Stimulated activated CD4-positive, alpha-beta T cell treated with anti-CD3 and anti-CD28 coated beads, Interleukin-12 subunit alpha, Interleukin-12 subunit beta, amount 100 ng/mL, for 4 hours (primary cell): ENCODE data around the gene EHMT2.
A peak's percentile ranks its signal among the peaks of the same experiment; 100 is the strongest.
"Not testable (repeated sequence)": the region's sequence is repeated elsewhere in the genome, so short reads cannot be mapped to it uniquely, and the experiment has no call there.

Source experiments
- DNase-seq: peaks from one replicate; pipeline ENCODE4 v3.0.0-alpha.2; 2020

Gene EHMT2

DNA sequence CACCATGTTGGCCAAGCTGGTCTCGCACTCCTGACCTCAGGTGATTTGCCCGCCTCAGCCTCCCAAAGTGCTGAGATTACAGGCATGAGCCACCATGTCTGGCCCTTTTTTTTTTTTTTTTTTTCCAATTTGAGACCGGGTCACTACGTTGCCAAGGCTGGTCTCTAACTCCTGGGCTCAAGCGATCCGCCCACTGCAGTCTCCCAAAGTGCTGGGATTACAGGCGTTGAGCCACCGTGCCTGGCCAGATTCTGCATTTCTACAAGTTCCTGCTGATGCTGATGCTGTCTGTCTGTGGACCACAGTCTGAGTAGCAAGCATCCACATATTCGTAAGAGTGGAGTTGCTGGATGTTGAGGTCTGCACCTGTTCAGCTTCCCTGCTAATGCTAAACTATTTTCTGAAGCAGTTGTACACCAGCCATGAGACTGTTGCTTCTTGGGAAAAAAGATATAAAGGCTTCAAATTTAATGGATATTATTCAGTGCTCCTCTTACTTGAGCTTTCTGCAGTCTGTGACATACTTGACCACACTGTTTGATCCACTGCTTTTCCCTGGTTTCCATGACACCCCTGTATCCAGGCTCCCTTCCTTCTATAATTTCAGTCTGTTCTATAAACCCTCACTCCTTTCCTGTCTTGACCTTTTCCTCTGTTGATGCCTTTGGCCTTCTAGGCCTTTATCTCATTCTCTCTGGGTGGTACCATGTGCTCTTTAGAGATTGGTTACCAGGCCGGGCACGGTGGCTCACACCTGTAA, 14.5 kb upstream of the EHMT2 start:
- DNase-seq = no peak

DNA sequence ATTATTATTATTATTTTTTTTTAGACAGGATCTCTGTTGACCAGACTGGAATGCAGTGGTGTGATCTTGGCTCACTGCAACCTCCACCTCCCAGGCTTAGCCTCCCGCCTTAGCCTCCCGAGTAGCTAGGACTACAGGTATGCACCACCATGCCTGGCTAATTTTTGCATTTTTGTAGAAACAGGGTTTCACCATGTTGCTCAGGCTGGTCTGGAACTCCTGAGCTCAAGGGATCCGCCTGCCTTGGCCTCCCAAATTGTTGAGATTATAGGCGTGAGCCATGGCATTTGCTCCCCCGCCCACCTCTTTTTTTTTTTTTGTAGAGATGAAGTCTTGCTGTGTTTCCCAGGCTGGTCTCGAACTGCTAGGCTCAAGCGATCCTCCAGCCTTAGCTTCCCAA, 11.8 kb upstream of the EHMT2 start:
- DNase-seq = not testable (repeated sequence)

DNA sequence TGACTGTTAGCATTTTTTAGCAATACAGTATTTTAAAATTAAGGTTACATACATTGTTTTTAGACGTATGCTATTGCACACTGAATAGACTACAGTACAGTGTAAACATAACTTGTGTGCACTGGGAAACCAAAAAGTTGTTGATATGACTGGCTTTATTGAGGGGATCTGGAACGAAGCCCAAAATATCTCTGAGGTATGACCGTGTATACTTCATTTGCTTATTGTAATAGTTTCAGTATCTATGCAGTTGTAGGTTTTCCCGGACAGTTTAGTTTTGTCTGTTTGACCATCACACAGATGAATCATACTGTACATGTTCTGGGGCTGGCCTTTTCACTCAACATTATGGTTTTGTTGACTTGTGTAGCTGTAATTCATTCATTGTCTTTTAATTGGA, 11.3 kb upstream of the EHMT2 start:
- DNase-seq = no peak

DNA sequence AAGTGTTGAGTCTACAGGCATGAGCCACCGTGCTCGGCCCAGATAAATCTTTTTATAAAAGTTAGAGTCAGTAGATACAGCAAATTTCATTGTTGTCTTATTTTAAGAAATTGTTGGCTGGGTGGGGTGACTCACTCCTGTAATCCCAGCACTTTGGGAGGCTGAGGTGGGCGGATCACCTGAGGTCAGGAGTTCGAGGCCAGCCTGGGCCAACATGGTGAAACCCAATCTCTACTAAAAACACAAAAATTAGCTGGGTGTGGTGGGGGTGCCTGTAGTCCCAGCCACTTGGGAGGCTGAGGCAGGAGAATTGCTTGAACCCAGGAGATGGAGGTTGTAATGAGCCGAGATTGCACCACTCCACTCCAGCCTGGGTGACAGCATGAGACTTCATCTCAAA, 10.8 kb upstream of the EHMT2 start:
- not testable (repeated sequence) for DNase-seq

DNA sequence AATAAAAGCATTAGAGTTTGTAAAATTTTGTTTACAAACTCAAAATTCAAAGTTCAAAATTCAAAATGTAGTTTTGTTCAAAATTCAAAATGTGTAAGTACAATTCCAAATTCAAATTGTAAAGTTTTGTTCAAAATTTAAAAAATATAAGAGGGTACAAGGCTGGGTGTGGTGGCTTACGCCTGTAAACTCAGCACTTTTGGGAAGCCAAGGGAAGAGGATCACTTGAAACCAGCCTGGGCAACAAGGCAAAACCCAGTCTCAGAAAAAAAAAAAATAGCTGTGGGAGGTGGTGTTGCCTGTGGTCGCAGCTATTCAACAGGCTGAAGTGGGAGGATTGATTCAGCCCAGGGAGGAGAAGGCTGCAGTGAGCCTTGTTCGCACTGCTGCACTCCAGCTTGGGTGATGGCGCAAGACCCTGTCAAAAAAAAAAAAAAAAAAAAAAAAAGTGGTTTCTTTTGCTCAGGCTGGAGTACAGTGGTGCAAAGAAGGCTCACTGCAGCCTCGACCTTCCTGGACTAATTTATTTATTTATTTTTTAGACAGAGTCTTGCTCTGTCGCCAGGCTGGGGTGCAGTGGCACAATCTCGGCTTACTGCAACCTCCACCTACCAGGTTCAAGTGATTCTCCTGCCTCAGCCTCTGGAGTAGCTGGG, 9.8 kb upstream of the EHMT2 start:
- no peak for DNase-seq

DNA sequence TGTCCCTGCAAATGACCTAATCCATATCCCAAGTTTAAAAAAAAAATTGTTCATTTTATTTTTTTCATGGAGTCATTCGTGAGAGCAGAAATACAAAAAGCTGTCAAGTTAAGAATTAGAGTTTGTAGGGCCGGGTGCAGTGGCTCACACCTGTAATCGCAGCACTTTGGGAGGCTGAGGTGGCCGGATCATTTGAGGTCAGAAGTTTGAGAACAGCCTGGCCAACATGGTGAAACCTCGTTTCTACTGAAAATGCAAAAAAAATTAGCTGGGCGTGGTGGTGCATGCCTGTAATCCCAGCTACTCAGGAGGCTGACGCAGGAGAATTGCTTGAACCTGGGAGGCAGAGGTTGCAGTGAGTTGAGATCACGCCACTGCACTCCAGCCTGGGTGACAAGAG, 9.2 kb upstream of the EHMT2 start:
- not testable (repeated sequence) for DNase-seq

DNA sequence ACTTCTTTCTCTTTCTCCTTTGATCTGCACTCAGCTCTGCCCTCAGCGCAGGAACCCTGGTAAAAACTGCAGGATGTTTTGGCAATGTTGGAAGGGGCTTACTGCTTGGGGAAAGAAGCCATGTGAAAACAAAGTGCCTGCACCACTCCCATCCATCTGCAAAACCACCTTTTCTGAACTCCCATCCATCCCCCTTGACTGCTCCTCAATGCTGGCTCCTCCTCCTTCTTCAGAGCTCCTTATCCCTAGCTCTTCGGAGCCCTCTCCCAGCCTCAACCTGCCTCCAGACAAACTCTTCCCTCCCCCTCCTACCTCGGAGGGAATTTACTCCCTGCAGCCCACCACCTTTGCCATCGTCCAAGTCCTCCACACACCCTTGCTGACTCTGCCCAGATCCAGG, 8.6 kb upstream of the EHMT2 start:
- no peak for DNase-seq

DNA sequence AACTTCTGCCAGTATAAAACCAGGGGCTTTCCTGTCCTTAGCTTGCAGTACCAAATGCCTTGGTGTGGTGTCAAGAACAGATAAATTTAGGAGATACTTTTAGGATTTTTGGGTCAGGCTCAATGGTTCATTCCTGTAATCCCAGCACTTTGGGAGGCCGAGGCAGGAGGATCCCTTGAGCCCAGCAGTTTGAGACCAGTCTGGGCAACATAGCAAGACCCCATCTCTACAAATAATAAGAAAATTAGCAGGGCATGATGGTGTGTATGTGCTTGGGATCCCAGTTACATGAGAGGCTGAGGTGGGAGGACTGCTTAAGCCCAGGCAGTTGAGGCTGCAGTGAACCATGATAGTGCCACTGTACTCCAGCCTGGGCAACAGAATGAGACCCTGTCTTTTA, 7.5 kb upstream of the EHMT2 start:
- no peak for DNase-seq

DNA sequence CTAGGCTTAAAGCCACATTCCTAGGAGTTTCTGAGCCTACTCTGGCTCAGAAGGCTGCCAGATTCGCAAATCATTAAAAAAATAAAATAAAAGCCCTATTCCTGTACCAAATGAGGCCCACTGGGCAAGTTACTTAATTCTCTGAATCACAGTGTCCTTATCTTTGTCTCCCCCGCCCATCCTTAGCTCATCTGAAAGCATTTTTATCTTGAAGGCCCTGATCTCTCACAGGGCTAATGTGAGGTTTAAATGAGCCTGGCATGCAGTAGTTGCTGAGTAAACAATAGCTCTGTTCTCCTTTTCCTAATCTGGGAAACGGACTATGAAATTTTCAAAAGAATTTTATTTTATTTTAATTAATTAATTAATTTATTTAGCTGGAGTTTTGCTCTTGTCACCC, 6.5 kb upstream of the EHMT2 start:
- DNase-seq = no peak

DNA sequence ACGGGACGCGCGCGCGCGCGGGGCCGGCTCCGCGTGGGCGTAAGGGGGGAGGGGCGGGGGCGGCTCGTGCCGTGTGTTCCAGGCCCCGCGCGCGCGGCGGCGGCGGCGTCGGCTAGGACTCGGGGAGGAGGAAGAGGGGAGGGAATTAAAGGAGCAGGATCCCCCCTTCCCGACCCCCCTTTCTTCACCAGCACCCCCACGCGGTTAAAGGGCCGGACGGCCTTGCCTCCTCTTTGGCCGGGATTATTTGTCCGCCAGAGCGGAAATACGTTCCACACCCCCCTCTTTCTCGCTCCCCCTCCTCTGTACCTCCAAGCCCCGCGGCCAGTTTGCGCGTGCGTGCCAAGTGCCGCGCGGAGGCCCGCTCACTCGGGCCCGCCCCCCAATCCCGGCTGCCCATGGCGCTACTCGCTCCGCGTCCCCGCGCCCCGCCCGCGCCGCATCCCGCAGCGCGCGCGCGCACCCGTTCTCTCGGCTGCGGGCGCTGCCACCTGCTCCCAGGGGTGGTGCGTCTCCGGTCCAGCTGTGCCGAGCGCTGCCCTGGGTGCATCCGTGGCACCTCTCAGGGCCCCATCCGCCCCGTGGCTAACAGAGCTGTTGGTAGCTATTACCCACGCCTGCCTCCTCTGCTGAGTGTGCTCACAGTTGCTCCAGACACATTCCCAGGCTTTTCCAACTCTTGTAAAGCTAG, 4.6 kb upstream of the EHMT2 start, which contains the start of gene ZBTB12:
TSS of gene ZBTB12 (minus strand) at position 134 of the 691 bp plus-strand sequence. CDS start 781 bp downstream, outside the sequence.
- peak; percentile 83 for DNase-seq

DNA sequence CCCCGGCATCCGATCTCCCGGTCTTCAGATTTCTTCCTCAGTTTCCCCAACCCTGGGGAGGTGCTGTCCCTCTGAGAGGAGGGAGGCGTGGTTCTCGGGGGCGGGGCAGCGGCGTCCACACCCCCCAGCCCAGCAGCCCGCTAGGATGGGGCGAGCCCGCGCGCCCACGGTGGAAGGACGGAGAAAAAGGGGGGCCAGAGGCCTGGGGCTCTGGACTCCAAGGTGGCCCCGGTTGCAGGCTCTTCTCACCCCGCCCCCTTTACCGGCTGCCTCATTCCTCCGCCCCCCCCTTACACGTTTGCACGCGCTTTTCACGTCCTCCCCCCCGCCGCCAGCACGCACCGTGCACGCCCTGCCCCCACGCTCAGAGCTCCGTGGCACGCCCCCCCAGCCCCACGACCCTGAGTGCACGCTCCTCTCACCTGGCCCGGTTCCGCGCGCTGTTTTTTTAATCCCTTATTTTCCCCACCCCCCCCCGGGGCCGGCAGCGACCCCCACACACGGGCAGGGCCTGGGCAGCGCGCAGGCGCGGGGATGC, 4.0 kb upstream of the EHMT2 start:
- peak; percentile 69 for DNase-seq

DNA sequence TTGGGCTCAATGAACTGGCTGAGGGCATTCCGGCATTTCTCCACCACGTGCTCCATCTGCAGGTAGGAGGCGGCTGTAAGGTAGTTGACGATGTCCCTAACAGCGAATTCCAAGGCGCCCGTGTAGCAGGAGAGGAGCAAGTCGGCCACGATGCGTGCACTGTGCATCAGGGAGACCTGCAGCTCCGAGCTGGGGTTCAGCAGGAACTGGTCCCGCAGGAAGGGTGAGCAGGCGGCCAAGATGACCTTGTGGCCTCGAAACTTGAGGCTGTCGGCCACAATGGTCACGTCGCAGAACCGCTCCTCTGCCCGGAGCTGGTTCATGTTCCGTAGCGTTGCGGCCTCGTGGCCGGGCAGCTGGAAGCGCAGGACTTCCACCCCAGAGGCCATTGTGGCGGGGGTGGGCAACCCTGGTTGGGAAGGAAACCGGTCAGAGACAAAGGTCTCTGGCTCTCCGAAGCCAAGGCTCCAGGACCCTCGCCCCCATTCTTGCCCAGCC, 3.5 kb upstream of the EHMT2 start:
- no peak for DNase-seq

DNA sequence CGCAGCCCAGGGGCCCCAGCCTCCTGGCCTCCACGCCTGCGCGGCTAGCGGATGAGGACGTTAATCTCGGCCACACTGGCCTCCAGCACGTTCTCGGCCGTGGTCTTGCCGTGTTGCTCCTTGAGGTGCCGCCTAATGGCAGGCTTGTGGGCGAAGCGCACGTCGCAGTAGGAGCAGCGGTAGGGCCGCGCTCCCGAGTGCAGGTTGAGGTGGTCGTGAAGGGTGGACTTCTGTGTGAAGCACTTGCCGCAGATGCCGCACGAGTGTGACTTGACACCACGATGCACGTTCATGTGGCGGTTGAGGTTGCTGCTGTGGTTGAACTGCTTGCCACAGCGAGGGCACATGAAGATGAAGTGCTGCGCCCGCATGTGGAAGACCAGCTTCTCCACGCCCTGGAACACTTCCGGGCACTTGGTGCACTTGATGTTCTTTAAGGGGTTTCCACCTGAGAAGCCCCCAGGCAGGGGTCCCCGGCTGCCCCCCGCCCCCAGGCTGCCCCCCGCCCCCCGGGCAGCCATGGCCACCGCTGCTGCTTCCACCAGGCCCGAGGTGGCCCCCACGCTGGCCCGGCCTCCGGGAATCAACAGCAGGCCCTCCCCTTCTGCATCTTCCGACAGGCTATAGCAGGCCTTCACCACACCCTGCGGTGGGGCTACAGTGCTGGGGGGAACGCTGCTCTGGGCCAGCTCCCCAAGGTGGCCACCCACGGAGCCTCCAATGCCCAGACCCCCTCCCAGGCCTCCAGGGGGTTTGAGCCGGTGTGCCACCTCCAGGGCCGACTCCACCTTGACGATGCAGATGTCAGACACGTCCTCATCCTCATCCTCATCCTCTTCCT, 2.6 kb upstream of the EHMT2 start:
- no peak for DNase-seq

DNA sequence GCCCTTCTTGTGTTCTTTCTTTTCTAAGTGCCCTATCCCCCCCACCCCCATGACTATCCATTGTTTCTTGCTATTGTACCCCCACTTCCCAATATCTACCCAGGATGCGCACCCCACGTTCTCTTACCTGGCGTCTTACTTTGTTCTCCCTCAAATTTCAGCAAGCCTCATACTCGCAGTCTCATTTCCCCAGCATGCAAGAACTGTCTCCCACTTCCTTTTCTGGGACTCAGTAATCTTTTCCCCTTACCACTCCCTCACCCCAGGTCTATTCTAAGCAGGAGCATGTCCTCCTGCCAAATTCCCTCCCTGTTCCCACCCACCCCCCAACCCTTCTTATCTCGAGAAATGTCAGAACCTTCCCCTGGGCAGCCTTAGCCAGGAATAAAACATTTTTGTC, 1.7 kb upstream of the EHMT2 start:
- no peak for DNase-seq

DNA sequence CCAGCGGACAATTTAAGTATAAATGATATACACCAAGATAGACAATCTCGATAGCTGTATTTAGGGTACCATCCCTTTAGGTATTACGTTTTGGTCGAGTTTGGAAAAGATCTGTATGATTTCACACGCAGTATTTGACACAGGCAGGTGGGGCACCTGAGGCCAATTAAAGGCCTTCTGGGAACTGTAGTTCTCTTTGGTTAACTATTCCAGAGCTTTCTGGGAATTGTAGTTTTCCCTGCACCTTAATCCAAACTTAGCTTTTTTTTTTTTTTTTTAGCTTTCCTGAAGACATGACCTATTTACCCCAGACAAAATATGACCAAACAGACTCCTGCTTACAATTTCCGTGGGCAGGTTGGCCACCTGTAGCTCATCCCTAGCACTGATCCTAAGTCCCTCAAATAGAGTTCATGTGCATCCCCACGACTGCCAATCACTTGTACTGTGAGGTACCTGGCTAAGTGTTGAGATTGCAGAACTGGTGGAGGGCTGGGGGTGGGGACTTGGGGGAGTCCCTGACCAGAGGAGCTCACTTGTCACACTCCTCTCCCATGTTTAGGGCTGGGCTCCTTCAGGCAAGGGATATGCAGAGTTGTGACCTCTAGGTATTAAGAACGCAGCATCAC, 999 bp upstream of the EHMT2 start:
- DNase-seq = no peak

DNA sequence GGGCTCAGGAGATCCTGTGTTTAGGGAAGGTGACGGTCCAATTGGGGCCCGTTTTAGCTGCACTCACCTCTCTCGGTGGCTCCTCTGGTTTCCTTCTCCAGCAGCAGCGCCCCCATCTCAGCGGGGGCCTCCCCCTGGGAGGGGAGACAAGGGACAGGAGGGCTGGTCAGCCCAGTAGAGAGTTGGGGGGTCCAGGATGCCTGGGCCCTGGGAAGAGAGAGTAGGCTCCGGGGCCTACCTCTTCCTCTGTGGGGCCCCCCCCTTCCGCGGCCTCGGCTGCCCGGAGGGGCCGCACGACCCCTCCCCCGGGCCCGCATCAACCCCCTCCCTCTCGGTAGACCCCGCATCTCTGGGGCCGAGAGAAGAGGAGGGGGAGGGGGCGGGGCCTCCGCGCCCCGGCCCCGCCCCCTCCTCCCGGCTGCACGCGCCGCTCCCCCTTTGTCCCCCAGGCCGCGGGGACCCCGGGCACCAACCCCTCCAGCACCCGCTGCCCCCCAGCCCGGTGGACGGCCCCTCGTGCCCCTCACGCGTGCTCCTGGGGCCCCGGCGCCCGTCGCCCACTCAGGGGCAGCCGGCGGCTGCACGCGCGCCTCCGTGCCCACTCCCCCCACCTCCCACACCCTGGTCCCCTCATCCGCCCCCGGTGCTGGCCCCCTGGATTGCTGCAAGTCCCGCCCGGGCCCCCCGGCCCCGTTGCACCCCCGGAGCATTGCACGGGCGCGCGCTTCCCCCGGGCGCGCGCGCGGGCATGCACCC, 464 bp downstream of the EHMT2 start:
- no peak for DNase-seq

DNA sequence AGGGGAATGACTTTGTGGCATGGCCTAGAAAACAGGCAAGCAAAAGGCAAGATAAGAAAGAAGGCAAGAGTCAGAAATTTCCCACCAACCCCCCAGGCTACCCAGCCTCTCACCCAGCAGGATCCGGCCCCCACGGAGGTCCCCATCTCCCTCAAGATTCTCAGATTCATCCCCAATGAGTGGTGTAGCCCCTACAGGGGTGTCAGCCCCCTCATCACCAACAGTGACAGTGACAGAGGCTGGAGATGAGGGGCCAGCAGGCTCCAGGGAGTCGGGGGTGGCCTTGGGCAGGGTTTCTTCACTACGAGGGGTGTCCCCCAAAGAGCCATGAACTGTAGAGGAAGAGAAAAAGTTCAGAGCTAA, 1.0 kb downstream of the EHMT2 start:
- no peak for DNase-seq

DNA sequence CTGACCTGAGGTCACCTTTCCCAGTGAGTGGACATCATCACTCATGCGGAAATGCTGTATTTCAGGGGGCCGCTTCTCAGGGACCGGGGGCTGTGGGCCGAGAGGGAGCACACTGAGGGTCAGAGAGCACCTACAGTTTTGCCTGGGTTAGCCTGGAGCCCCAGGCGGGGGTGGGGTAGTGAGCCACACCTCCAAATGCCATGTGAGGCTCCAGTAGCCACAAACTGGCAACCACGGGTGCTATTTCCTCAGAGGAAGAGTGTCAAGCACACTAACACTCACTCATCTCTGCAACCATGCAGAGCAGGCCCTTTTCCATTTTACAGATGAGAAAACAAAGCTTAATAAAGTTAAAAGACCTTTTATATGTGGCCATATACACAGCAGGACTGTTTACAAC, 4.7 kb downstream of the EHMT2 start:
- no peak for DNase-seq

DNA sequence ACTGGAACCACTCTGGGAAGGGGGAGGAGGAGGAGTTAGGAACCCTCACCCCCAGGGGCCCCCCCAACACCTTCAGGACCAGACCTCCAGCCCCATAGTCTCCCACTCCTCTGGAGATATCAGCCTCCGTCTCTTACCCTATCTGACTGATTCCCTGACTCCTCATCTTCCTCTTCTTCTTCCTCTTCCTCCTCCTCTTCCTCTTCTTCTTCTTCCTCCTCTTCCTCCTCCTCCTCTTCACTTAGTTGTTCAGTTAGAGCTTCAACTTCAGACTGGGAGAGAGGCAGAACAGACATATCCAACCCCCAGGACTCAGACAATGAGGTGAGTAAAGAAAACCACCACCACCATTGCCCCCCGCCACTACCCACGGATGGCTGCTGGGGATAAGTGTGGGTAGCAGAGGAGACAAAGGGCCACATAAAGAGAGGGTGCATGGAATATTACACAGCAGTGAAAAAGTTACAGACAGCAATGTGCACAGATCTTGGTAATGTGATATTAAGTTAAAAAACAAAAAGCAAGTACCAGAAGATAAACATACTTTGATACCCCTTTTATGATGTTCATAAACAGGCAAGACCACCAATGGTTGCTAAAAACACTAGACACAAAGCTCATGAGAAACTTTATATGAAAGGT, 8.0 kb downstream of the EHMT2 start:
- no peak for DNase-seq

DNA sequence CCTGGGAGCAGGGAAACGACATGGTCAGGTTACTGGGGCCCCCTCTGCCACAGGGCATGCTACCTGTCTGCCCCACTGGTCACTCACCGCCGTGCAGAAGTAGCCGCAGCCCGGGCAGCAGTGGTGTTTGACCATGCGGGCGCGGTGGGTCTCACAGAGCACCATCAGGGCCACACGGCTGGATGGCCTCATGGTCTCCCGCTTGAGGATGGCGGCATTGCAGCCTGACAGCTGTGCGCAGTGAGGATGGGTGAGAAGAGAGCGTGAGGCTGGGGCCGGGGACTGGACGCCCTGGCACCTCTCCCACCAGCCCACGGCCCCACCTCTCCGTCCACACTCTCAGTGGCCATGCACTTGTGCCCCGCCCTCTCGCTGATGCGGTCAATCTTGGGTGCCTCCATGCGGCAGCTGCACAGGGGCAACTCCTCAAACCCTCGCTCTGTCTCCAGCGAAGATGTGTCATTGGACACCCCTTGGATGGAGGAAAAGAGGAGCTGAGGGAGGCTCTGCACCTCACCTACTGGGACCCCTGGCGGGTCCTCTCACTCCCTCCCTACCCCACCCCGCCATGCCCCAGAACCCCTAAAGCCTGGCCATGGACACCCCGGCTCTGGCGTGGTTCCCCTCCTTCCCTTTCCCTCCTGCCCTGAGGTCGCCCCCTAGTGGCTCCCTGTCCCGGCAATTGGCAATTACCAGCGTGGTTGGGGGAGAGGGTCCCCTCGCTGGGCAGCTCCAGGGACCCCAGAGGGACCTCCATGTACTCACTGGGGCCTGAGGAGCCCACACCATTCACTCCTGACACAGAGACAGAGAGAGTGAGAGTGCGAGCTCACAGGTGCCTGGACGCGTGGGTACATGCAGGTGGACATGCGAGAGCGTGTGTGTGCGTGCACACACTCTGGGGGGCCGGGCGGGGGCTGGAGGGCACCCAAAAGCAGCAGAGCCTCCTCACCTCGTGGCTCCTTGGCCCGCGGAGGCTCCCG, 8.9 kb downstream of the EHMT2 start:
- peak; percentile 63 for DNase-seq
